ENCODE data around the gene SLC6A13. TPM values are rescaled to one million over a fixed set of nuclear protein-coding genes. Genes with fewer than 3 reads are reported as not detected.

The SLC6A13 gene
- polyA plus RNA-seq, 1 donor (not counting 4 experiments of a cell fraction or from before 2014, with no cell fraction given), result 0.33 TPM

GRCh38 chr12:179885-180284 lies 82.8 kb downstream of the SLC6A13 start:
- H2AFZ ChIP-seq (ENCODE audit: control insufficient read depth, low read length), result no peak overlapping the region
- no peak overlapping the region for H3K9ac ChIP-seq (ENCODE audit: control insufficient read depth, extremely low read depth, insufficient read depth, low read length)
- H3K4me2 ChIP-seq (ENCODE audit: control insufficient read depth, extremely low read depth, insufficient read depth, low read depth, low read length), result no peak overlapping the region
- no peak overlapping the region for H3K4me3 ChIP-seq (ENCODE audit: control insufficient read depth in 2 of 3, extremely low read depth in 1 of 3, insufficient read depth in 2 of 3, low read depth in 1 of 3, low read length in 3 of 3)
- FAIRE-seq (no peak), DNase-seq (ENCODE audit: low read depth, low spot score) (no peak)
- dilution Hi-C loops (cut with MboI; ENCODE audit: extremely low pct_ligation_motif_present, low sequenced_read_pairs), result no loop called here
- peaks cover 4% of the 10 kb centered on the region for H3K27me3 ChIP-seq (ENCODE audit: control insufficient read depth, extremely low read depth, insufficient read depth, low read length)
- H3K9me3 ChIP-seq (ENCODE audit: control insufficient read depth, low read depth, low read length), result no peaks in the 10 kb centered on the region
- no peak for TF ChIP-seq EZH2 (IDR thresholded peaks at IDR 0.05; ENCODE audit: low read length)
- TF ChIP-seq, protein P1, sequence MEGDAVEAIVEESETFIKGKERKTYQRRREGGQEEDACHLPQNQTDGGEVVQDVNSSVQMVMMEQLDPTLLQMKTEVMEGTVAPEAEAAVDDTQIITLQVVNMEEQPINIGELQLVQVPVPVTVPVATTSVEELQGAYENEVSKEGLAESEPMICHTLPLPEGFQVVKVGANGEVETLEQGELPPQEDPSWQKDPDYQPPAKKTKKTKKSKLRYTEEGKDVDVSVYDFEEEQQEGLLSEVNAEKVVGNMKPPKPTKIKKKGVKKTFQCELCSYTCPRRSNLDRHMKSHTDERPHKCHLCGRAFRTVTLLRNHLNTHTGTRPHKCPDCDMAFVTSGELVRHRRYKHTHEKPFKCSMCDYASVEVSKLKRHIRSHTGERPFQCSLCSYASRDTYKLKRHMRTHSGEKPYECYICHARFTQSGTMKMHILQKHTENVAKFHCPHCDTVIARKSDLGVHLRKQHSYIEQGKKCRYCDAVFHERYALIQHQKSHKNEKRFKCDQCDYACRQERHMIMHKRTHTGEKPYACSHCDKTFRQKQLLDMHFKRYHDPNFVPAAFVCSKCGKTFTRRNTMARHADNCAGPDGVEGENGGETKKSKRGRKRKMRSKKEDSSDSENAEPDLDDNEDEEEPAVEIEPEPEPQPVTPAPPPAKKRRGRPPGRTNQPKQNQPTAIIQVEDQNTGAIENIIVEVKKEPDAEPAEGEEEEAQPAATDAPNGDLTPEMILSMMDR (optimal IDR thresholded peaks at IDR 0.05 in 1 of 3, IDR thresholded peaks at IDR 0.05 in 1 of 3, conservative IDR thresholded peaks at IDR 0.05 in 1 of 3; ENCODE audit: extremely low read depth in 1 of 3, insufficient read depth in 2 of 3, low read length in 3 of 3), result no peak
- H3K79me2 ChIP-seq (ENCODE audit: control insufficient read depth, insufficient read depth, low read length), result no peaks in the 10 kb centered on the region
- H4K20me1 ChIP-seq (ENCODE audit: control insufficient read depth, extremely low read depth, insufficient read depth, low read length), result no peaks in the 10 kb centered on the region
- H3K36me3 ChIP-seq (ENCODE audit: control insufficient read depth in 2 of 2, extremely low read depth in 1 of 2, insufficient read depth in 2 of 2, low read length in 2 of 2), result no peaks in the 10 kb centered on the region
- peaks cover 6% of the 10 kb centered on the region for H3K4me1 ChIP-seq (ENCODE audit: control insufficient read depth, extremely low read depth, insufficient read depth, low read length)
- H3K9me1 ChIP-seq (ENCODE audit: control insufficient read depth, extremely low read depth, insufficient read depth, low read length), result no peaks in the 10 kb centered on the region
- no peak overlapping the region for H3K27ac ChIP-seq (ENCODE audit: control insufficient read depth, insufficient read depth, low read length)

GRCh38 chr12:179131-179884 lies 83.3 kb downstream of the SLC6A13 start:
- FAIRE-seq (no peak), DNase-seq (ENCODE audit: low read depth, low spot score) (no peak)
- Histone ChIP-seq H3K27ac (ENCODE audit: control insufficient read depth, insufficient read depth, low read length) (no peak overlapping the region), H3K36me3 (ENCODE audit: control insufficient read depth in 2 of 2, extremely low read depth in 1 of 2, insufficient read depth in 2 of 2, low read length in 2 of 2) (no peaks in the 10 kb centered on the region), H3K4me1 (ENCODE audit: control insufficient read depth, extremely low read depth, insufficient read depth, low read length) (peaks cover 6% of the 10 kb centered on the region), H3K27me3 (ENCODE audit: control insufficient read depth, extremely low read depth, insufficient read depth, low read length) (peaks cover 4% of the 10 kb centered on the region), H4K20me1 (ENCODE audit: control insufficient read depth, extremely low read depth, insufficient read depth, low read length) (no peaks in the 10 kb centered on the region), H3K4me3 (ENCODE audit: control insufficient read depth in 2 of 3, extremely low read depth in 1 of 3, insufficient read depth in 2 of 3, low read depth in 1 of 3, low read length in 3 of 3) (no peak overlapping the region), H3K4me2 (ENCODE audit: control insufficient read depth, extremely low read depth, insufficient read depth, low read depth, low read length) (no peak overlapping the region), H3K9me1 (ENCODE audit: control insufficient read depth, extremely low read depth, insufficient read depth, low read length) (no peaks in the 10 kb centered on the region), H3K9me3 (ENCODE audit: control insufficient read depth, low read depth, low read length) (no peaks in the 10 kb centered on the region), H3K9ac (ENCODE audit: control insufficient read depth, extremely low read depth, insufficient read depth, low read length) (no peak overlapping the region), H3K79me2 (ENCODE audit: control insufficient read depth, insufficient read depth, low read length) (no peaks in the 10 kb centered on the region), H2AFZ (ENCODE audit: control insufficient read depth, low read length) (no peak overlapping the region)
- no peak for TF ChIP-seq EZH2 (IDR thresholded peaks at IDR 0.05; ENCODE audit: low read length)
- TF ChIP-seq, protein P1 (optimal IDR thresholded peaks at IDR 0.05 in 1 of 3, IDR thresholded peaks at IDR 0.05 in 1 of 3, conservative IDR thresholded peaks at IDR 0.05 in 1 of 3; ENCODE audit: extremely low read depth in 1 of 3, insufficient read depth in 2 of 3, low read length in 3 of 3), result no peak
- dilution Hi-C loops (cut with MboI; ENCODE audit: extremely low pct_ligation_motif_present, low sequenced_read_pairs), result no loop called here

Measured in keratinocyte (primary cell).